MCF 10A (cell line): ENCODE data around the gene RPL23. TPM values are rescaled to one million over a fixed set of nuclear protein-coding genes. Genes with fewer than 3 reads are reported as not detected.
A peak's percentile ranks its signal among the peaks of the same experiment; 100 is the strongest.

Source experiments
- BruUV-seq: library from RNA; stranded (reverse); fragments of 400-500 nt; replicated peaks from 2 replicates; lab custom pipeline; 2021; lab: Mats Ljungman, UMichigan
- CTCF ChIA-PET: fragments of 300-600 bp; sonication (Branson Sonifier 250); formaldehyde crosslinking; extraction: SDS; loops from one replicate; lab custom pipeline; 2021; ENCODE audit warnings: antibody characterized with exemption, inconsistent platforms; lab: Yijun Ruan, JAX
- POLR2A ChIA-PET: fragments of 300-600, 350-650 bp; sonication (Branson Sonifier 250); formaldehyde crosslinking; extraction: SDS; loops from one replicate; lab custom pipeline; 2020; ENCODE audit warnings: antibody characterized with exemption, inconsistent platforms; lab: Yijun Ruan, JAX
- DNase-seq: peaks from one replicate; pipeline ENCODE4 v3.0.0-alpha.2; 2018; ENCODE audit not compliant: unreplicated experiment
- H3K27ac Mint-ChIP-seq: one replicate; pipeline ENCODE4 v1.8.0; 2022; ENCODE audit warnings: mild to moderate bottlenecking, low read depth, mixed read lengths; ENCODE audit not compliant: unreplicated experiment
- H3K27me3 Mint-ChIP-seq: one replicate; pipeline ENCODE4 v1.8.0; 2022; ENCODE audit warnings: mixed read lengths; ENCODE audit not compliant: insufficient read depth, unreplicated experiment
- H3K36me3 Mint-ChIP-seq: one replicate; pipeline ENCODE4 v1.8.0; 2022; ENCODE audit warnings: mild to moderate bottlenecking, moderate library complexity, mixed read lengths; ENCODE audit not compliant: insufficient read depth, unreplicated experiment
- H3K4me1 Mint-ChIP-seq: one replicate; pipeline ENCODE4 v1.8.0; 2022; ENCODE audit warnings: mixed read lengths; ENCODE audit not compliant: insufficient read depth, unreplicated experiment
- H3K4me3 Mint-ChIP-seq: one replicate; pipeline ENCODE4 v1.8.0; 2022; ENCODE audit warnings: mild to moderate bottlenecking, moderate library complexity, mixed read lengths; ENCODE audit not compliant: unreplicated experiment
- H3K9me3 Mint-ChIP-seq: one replicate; pipeline ENCODE4 v1.8.0; 2022; ENCODE audit warnings: mixed read lengths; ENCODE audit not compliant: unreplicated experiment
- CTCF ChIP-seq: fragments of 200-600 bp; IDR thresholded peaks from one replicate; pipeline ENCODE4 v1.8.0; 2022; ENCODE audit warnings: antibody characterized with exemption, mild to moderate bottlenecking; ENCODE audit not compliant: unreplicated experiment
- intact Hi-C: fragments of 100-400 bp; cut with micrococcal nuclease; formaldehyde crosslinking; loops from 2 replicates; pipeline ENCODE4 v1.14.1; 2022
- total RNA-seq: library from RNA; stranded (reverse); gene quantifications from 2 replicates; pipeline ENCODE4 v1.2.3, GENCODE V29; 2022

Gene RPL23
- total RNA-seq, 1 experiment from 2014 or later, result 1,891 TPM

DNA sequence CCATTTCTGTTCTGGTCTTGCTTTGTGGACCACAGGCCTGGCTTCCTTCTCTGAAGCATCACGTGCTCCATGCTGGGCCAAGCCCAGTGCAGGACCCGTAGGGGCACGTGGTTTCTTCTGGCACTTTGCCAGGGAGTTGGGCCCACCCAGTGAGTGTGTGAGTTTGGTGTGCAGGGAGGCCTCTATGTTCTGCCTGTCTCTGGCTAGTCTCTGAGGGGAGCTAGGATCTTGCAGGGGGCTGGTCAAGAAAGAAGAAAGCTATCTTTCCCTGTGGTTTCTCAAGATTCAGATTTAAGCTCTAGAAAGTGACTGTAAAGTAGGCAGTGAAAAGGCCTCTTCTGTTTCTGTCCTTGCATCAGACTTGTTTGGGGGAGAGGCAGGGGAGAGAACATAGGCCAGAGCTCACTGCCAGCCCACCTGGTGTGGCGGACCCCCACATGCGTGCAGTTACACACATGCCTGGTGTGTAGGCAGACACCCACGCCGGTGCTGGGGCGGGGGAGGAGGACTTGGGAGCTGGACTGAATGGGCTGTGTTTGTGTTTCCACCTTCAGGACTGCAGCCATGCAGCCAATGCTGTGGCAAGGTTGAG is 28.2 kb upstream of the RPL23 start:
- TF ChIP-seq CTCF, result no peak
- Mint-ChIP-seq H3K27me3 (no peaks in the 10 kb centered on the region), H3K4me3 (peak overlapping the region; percentile 21), H3K36me3 (peaks cover 40% of the 10 kb centered on the region), H3K27ac (peak overlapping the region; percentile 77), H3K4me1 (peaks cover 28% of the 10 kb centered on the region), H3K9me3 (no peaks in the 10 kb centered on the region)
- no TSS peak for BruUV-seq
- intact Hi-C loops, result no loop called here
- ChIA-PET POLR2A (interaction anchor here (0.9 to 1.1 kb wide), 3 partner anchors 11 to 29 kb away, joined by 4 to 5 read pairs (median 4); no protein-coding TSS in a partner anchor), CTCF (interaction anchor here (0.6 to 1.5 kb wide), 4 partner anchors 11 to 101 kb away, joined by 3 to 6 read pairs (median 4); no protein-coding TSS in a partner anchor)
- DNase-seq, result no peak

- ChIA-PET CTCF (interaction anchor here (0.6 to 1.3 kb wide), 2 partner anchors 8 to 125 kb away, joined by 4 to 5 read pairs; no protein-coding TSS in a partner anchor), POLR2A (interaction anchor here (0.7 to 1.5 kb wide), 5 partner anchors 9 to 183 kb away, joined by 3 to 5 read pairs (median 4); partner anchors contain the start of genes CWC25 and LASP1)
- no TSS peak for BruUV-seq
- Mint-ChIP-seq H3K36me3 (peaks cover 36% of the 10 kb centered on the region), H3K4me3 (peak overlapping the region; percentile 40), H3K27ac (peak overlapping the region; percentile 77), H3K27me3 (no peaks in the 10 kb centered on the region), H3K4me1 (peaks cover 29% of the 10 kb centered on the region), H3K9me3 (no peaks in the 10 kb centered on the region)
- TF ChIP-seq CTCF, result no peak
- peak; percentile 75 for DNase-seq
- intact Hi-C loops, result no loop called here
Observed at GRCh38 chr17:38879878-38880665, 26.6 kb upstream of the RPL23 start.

- BruUV-seq, result no TSS peak
- CTCF ChIA-PET, result interaction anchor here (0.7 kb wide), 1 partner anchor 271 kb away, joined by 3 read pairs; no protein-coding TSS in a partner anchor
Observed at GRCh38 chr17:38877130-38877851, 23.8 kb upstream of the RPL23 start.

More at GRCh38 chr17:38877130-38877851, 23.8 kb upstream of the RPL23 start:
- peaks cover 25% of the 10 kb centered on the region for H3K36me3 Mint-ChIP-seq
- H3K4me3 Mint-ChIP-seq, result no peak overlapping the region
- DNase-seq, result no peak
- H3K27me3 Mint-ChIP-seq, result no peaks in the 10 kb centered on the region
- intact Hi-C loops, result no loop called here
- TF ChIP-seq CTCF, result no peak
- H3K27ac Mint-ChIP-seq, result peak overlapping the region; percentile 16
- POLR2A ChIA-PET, result interaction anchor here (1.2 kb wide), 1 partner anchor 8 kb away, joined by 4 read pairs; the partner anchor contains the start of gene LASP1
- H3K4me1 Mint-ChIP-seq, result peaks cover 39% of the 10 kb centered on the region
- H3K9me3 Mint-ChIP-seq, result no peaks in the 10 kb centered on the region
